ENCODE results near the gene APRT.

GRCh38 chr16:88834670-88835069, 22.9 kb upstream of the APRT start:
- no peak for TF ChIP-seq CTCF (IDR thresholded peaks at IDR 0.05; ENCODE audit: low read length)
- no peak for TF ChIP-seq EZH2 (IDR thresholded peaks at IDR 0.05; ENCODE audit: borderline replicate concordance, low read length)

Measured in OCI-LY1 (cell line).